RPMI7951 (cell line): ENCODE data around the gene CRACR2B. TPM values are rescaled to one million over a fixed set of nuclear protein-coding genes. Genes with fewer than 3 reads are reported as not detected.

ENCODE experiments used
- DNase-seq: peaks from one replicate; pipeline ENCODE4 v3.0.0-alpha.2; 2012; ENCODE audit warnings: low read depth
- total RNA-seq: library from RNA; depleted of rRNA; stranded (reverse); fragments of >200 nt; shearing (Covaris generic); gene quantifications from 2 replicates; pipeline ENCODE4 v1.2.3, GENCODE V29; 2014

The CRACR2B gene
- total RNA-seq, 1 experiment from 2014 or later = 1.8 TPM

- DNase-seq = no peak
Observed at GRCh38 chr11:810040-810567, 17.6 kb upstream of the CRACR2B start.

- DNase-seq = no peak
Observed at GRCh38 chr11:811446-812245, 16.1 kb upstream of the CRACR2B start.

- no peak for DNase-seq
Observed at GRCh38 chr11:812390-812789, 15.3 kb upstream of the CRACR2B start.

GRCh38 chr11:813072-813455 is 14.7 kb upstream of the CRACR2B start:
- DNase-seq = no peak

- DNase-seq = no peak
Observed at GRCh38 chr11:813456-814096, 14.1 kb upstream of the CRACR2B start.

GRCh38 chr11:815675-816432 is 11.9 kb upstream of the CRACR2B start:
- DNase-seq = no peak

GRCh38 chr11:816433-816779 is 11.3 kb upstream of the CRACR2B start:
- no peak for DNase-seq

- no peak for DNase-seq
Observed at GRCh38 chr11:818396-819128, 9.2 kb upstream of the CRACR2B start, which contains the start of gene PNPLA2. PNPLA2 (plus strand) TSS chr11:818914; CDS start chr11:819719, 805 bp downstream.

- peak; percentile 81 for DNase-seq
Observed at GRCh38 chr11:819129-819931, 8.4 kb upstream of the CRACR2B start.

- peak; percentile 77 for DNase-seq
Observed at GRCh38 chr11:819943-820649, 7.6 kb upstream of the CRACR2B start.

GRCh38 chr11:820655-821511 is 6.8 kb upstream of the CRACR2B start:
- DNase-seq = peak; percentile 83

- peak; percentile 41 for DNase-seq
Observed at GRCh38 chr11:821512-822371, 6.0 kb upstream of the CRACR2B start.

- no peak for DNase-seq
Observed at GRCh38 chr11:823441-824291, 4.1 kb upstream of the CRACR2B start.

GRCh38 chr11:824292-824880 is 3.3 kb upstream of the CRACR2B start:
- no peak for DNase-seq

GRCh38 chr11:824942-825341 is 2.8 kb upstream of the CRACR2B start:
- DNase-seq = no peak

GRCh38 chr11:825366-826226 is 2.1 kb upstream of the CRACR2B start:
- no peak for DNase-seq
